Fibroblast of villous mesenchyme (primary cell): Measurements from ENCODE around the gene ZBTB17. TPM values are rescaled to one million over a fixed set of nuclear protein-coding genes. Genes with fewer than 3 reads are reported as not detected.

Experiments
- DNase-seq: peaks from one replicate; pipeline ENCODE4 v3.0.0-alpha.2; 2010; ENCODE audit warnings: low read depth
- H3K4me3 ChIP-seq: 2 replicates; pipeline ENCODE4 v1.5.1; 2011; ENCODE audit warnings: low read depth, mild to moderate bottlenecking, low read length
- CTCF ChIP-seq: IDR thresholded peaks from 2 replicates; pipeline ENCODE4 v1.5.1; 2012; ENCODE audit warnings: low read depth, mild to moderate bottlenecking, low read length; ENCODE audit not compliant: insufficient read depth
- total RNA-seq: library from RNA; depleted of rRNA; stranded (reverse); fragments of >200 nt; gene quantifications from 2 replicates; pipeline ENCODE4 v1.2.3, GENCODE V29; 2012

The ZBTB17 gene
- total RNA-seq, 1 donor, result 31.5 TPM

- no peak overlapping the region for H3K4me3 ChIP-seq
- DNase-seq, result no peak
- TF ChIP-seq CTCF, result no peak
Observed at GRCh38 chr1:15959827-15960446, 16.0 kb downstream of the ZBTB17 start.

- DNase-seq, result no peak
- TF ChIP-seq CTCF, result no peak
- H3K4me3 ChIP-seq, result no peak overlapping the region
Observed at GRCh38 chr1:15959424-15959823, 16.5 kb downstream of the ZBTB17 start.

- TF ChIP-seq CTCF, result peak; percentile 16
- no peak overlapping the region for H3K4me3 ChIP-seq
- DNase-seq, result no peak
Observed at GRCh38 chr1:15958793-15959192, 17.1 kb downstream of the ZBTB17 start.

- DNase-seq, result no peak
Observed at GRCh38 chr1:15958111-15958510, 17.8 kb downstream of the ZBTB17 start.

GRCh38 chr1:15957221-15958095 lies 18.4 kb downstream of the ZBTB17 start:
- no peak for DNase-seq
- H3K4me3 ChIP-seq, result no peak overlapping the region
- TF ChIP-seq CTCF, result peak; percentile 49

More at GRCh38 chr1:15958111-15958510, 17.8 kb downstream of the ZBTB17 start:
- no peak overlapping the region for H3K4me3 ChIP-seq
- TF ChIP-seq CTCF, result no peak

- peak; percentile 34 for DNase-seq
- no peak overlapping the region for H3K4me3 ChIP-seq
- TF ChIP-seq CTCF, result no peak
Observed at GRCh38 chr1:15956150-15956549, 19.8 kb downstream of the ZBTB17 start.
